Jurkat, Clone E6-1 (cell line): ENCODE results near the gene ETV7.

Experiments used
- DNase-seq: peaks from one replicate; pipeline ENCODE4 v3.0.0-alpha.2; 2011; ENCODE audit warnings: low read depth, low spot score
- H3K4me3 ChIP-seq: 2 replicates; pipeline ENCODE4 v1.5.1; 2011; ENCODE audit warnings: mild to moderate bottlenecking, low read length, control low read depth, moderate library complexity

The ETV7 gene

DNA sequence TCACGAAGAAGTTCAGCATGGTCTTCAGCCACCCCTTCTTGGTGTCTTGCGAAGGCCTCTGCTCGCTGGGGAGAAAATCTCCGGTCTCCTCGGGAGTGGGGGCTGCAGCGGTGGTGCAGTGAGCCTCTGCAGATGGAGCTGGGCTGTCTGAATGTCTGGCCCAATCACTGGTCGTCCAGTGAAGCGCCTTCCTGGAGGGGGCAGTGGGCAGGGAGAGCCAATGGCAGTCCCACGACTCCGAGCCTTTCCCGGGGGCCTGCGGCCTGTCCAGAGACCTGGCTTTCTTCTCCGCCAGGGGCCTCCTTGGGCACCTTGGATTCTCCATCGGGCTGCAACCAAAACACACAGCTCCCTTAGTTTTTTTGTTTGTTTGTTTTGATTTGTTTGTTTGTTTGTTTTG, 57.1 kb downstream of the ETV7 start:
- no peak for DNase-seq
- no peak overlapping the region for H3K4me3 ChIP-seq

DNA sequence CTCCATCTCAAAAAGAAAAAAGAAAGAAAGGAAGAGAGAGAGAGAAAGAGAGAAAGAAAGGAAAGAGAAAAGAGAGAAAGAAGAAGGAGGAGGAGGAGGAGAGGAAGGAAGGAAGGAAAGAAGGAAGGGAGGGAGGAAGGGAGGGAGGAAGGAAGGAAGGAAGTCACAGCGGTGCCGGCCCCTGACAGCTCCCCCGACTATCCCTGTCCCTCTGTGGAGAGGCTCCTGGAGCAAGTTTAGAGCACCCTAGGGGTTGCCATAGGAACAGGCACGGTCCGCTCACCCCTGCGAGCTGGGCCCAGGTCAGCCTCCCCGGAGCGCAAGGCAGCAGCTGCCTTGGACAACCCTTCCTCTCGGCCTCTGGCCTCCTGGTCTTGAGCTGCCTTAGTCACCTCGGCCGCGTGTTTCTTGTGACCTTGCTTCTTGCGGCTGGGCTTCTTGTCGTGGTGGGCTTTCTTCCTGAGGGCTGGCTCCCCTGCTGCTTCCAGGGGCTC, 57.6 kb downstream of the ETV7 start:
- no peak for DNase-seq
- no peak overlapping the region for H3K4me3 ChIP-seq

DNA sequence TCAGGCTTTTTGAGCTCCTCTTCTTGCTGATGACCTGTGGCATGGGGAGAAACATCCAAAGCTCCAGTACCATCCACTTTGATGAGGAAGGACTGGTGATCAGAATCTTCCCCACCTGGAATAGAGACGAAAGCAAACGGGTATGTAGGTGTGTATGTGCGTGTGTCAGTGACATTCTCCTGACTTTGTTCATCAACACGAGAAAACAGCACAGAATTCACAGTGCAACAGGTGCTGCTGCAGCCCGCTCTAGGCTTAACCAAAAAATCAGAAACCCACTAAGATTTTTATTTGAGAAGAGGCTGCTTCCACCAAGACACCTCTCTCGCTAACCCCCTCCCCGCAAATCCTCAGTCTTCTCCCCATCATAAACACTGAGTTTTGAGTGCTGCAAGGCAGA, 58.9 kb downstream of the ETV7 start:
- no peak for DNase-seq

DNA sequence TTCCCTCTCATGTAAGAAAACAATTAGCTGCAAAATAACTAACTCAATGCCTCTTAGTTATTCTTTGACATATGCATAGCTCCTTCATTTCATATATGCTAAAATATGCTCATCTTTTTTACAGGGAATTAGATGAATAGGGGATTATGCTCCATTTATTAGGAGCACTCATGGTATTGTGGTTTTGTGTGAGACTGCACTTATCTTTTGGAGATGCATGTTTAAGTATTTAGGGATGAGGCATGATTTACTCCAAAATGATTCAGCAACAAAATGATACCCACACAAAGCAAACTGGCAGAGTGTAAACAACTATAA, 59.6 kb downstream of the ETV7 start:
- DNase-seq = no peak
- no peak overlapping the region for H3K4me3 ChIP-seq

More for the DNA sequence above, 58.9 kb downstream of the ETV7 start:
- no peak overlapping the region for H3K4me3 ChIP-seq

DNA sequence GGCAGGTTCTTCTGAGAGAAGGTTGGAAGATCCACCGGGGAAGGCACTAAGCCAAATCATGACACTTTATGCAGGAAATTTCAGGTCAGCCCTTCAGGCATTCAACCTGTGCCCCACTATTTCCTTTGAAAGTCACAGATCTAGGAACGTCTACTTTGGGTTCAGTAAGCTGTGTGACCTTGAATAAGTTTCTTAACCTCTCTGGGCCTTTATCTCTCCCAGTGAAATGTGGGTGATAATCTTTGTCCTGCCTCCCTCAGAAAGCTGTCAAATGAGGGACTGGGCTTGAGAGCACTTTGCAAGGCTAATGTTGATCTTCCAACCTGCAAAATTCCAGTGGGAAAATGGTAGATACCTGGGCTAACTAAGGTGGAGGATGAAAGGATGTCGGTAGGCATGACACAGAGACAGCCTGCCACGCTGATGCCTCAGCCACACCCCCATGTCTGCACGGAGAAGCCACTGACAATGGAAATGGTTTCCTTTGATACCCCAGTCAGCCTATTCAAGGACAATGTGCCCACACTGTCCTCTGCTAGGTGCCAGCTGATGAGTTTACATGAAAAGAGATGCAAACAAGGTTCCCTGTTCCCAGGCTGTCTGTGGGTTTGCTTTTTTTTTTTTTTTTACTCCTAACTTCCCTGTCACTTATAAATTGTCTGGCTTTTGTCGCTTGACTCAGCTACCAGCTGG, 60.1 kb downstream of the ETV7 start:
- H3K4me3 ChIP-seq = no peak overlapping the region
- DNase-seq = no peak

DNA sequence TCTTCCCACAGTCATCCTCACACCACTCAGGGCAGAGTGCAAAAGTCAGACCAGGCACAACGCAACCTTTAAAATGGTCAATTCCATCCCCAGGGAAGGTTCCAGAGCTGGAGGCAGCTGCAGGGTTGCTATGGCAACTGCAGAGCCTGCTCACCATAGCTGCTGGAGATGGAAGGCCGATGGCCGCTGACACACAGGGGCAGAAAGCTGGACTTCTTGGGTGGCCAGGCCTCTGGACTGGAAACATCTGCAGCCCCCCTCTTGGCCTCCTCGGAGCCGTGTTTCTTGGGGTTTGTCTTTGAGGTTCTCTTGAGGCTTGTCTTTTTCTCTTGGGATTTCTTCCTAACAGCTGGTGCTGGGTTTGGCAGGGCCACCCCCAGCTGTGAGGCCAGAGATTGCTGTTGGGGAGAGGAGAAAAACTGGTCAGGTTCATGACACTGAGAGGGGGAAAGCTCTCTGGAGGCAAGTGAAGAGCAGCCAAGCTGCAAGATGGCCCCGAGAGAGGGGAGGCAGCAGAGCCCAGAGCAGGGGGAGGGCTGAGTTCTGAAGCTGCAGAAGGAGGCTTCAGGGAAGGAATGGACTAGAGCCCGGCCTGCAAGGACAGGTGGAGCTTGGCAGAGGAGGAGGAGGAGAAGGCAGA, 61.0 kb downstream of the ETV7 start:
- no peak for DNase-seq
- H3K4me3 ChIP-seq = no peak overlapping the region

DNA sequence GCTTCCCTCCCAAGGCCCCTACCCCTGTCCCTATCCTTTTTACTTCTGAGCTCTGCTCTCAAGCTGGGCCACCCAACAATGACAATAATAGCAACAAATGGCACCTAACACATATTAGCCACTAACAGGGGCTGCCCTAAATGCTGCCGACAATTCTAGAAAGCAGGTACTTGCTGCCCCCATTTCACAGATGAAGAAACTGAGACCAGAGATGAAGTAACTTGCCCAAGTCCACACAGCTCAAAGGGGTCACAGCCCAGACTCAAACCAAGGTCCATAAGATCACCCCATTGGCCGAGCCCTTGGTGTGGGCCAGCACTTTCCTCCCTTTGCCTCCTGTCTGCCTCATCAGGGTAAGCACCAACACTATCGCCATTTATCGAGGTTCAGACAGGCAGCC, 62.8 kb downstream of the ETV7 start:
- no peak overlapping the region for H3K4me3 ChIP-seq
- DNase-seq = no peak

DNA sequence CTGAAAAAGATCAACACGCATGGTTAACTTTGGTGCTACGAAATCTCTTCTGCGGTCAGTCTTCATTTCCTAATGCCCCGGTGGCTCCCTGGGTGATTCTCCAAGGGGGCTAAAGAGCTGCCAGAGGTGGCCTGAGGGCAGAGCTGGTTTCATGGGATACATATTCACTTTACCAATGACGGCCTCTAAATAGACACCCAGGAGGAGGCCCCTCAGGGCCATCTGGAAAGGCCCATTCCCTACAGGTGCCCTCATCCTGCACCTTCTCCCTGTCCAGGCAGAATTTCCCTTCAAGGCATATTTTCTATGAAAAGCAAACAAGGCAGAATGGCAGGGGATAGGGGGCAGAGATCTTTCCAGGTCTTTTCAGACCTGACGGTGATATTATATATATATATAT, 63.3 kb downstream of the ETV7 start:
- no peak overlapping the region for H3K4me3 ChIP-seq
- DNase-seq = no peak

DNA sequence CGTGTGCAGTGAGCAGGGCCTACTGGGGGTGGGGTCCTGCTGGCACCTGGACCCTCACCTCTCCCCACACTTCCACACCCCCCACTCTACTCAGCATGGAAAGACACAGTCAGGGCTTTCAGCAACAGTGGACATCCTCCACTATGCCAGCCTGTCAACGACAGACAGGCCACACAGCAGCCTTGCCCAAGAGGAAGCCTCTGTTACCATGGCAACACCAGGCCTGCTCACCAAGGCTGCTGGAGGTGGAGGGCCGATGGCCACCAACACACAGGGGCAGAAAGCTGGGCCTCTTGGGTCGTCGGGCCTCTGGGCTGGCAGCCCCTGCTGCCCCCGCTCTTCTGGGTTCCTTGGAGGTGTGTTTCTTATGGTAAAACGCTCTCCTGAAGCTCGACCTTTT, 64.4 kb downstream of the ETV7 start:
- DNase-seq = no peak

DNA sequence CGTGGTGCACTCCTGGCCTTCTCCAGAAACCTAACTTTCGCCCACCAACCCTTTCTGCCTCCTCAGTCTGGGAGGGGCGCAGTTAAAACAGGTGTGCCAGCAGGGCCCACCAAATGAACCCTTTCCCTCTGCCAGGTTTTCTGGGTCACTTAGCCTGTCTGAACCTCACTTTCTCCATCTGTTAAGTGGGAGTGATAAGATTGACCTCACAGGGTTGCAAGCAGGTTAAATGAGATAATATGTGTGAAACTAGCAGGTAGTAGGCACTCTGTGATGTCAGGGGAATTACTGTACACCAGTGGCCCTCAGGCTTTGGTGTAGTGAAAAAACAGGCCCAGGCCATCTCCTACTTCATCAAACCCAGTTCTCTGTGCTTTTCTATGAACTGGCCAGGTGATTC, 64.9 kb downstream of the ETV7 start:
- DNase-seq = no peak
- no peak overlapping the region for H3K4me3 ChIP-seq

More for the DNA sequence above, 64.4 kb downstream of the ETV7 start:
- no peak overlapping the region for H3K4me3 ChIP-seq

DNA sequence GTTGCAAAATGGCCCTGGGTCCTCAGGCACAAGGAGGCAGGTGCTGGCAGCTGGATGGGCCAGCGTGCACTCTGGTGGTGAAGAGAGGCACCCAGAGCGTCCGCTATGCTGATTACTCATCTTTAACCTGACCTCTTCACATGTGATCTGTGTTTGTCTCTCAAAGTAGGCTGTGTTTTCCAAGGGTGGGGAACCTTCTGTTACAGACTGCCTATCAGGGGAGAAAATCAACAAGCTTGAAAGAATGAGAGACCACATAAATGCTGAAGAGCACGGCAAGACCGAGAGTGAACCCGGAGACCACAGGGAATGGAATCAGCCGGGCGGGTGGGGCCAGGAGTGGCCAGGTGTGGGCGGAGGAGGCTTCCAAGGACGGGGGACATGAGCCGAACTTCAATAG, 67.0 kb downstream of the ETV7 start:
- H3K4me3 ChIP-seq = no peak overlapping the region
- no peak for DNase-seq

DNA sequence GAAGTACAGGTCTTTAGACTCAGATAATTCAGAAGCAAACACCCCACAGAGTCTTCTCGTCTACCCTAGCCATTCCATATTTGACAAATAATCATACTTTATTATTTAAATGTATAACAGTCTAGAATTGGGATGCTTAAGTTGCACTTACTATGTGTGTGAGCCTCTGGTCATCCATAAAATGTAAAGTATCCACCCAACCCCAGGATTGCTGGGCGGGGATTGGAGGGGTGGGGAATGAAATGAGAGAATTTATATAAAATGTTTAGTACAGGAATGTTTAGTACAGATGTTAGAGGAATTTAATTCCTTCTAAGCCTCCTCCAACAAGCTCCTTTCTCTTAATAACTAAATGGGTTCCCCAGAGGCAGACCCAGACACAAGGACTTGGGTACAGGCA, 67.6 kb downstream of the ETV7 start:
- H3K4me3 ChIP-seq = no peak overlapping the region
- DNase-seq = no peak

DNA sequence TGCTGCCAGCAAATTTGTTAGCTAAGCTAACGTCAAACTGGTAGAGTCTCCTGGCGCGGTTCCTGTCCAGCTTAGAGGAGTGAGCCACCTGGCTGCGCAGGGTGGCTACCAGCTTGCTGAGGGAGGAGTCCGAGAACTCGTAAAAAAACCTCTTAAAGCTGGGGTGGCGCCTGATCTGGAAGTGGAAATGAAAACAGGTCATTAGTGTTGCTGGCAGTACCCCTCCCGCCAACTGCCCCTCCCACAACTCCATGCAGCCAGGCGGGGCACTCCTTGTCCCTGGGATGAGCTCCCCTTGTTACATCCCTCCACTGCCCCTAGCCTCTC, 68.1 kb downstream of the ETV7 start:
- no peak overlapping the region for H3K4me3 ChIP-seq
- DNase-seq = no peak

DNA sequence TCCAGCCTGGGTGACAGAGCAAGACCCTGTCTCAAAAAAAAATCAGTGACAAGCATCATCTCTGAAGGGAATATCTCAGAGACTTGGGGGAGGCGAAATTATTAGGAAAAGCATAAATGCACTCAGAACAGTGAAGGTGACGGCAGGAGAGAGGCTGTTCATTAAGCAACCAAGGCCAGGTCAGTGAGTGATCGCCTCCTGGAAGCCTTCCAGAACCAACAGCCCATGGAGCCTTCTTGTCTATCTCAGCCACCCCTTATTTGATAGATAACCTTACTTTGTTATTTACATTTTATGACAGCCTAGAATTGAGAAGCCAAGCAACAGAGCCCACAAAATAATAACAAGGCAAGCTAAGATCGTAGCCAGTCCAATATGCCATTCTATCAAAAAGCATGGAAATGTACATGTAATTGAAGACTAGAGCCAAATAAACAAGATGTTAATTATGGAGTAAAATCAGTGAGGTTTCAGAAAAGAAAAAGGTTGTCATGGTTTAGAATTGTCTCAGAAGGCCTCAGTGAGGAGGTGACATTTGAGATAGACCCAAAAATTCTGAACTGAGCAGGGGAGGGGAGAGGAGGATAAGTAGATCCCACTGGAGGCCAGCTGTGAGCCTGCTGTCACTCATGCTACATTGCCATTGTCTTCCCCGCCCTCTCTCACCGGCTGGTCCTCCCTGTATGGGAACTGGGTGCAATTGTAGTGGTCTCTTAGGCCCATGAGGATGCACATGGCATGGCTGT, 68.6 kb downstream of the ETV7 start:
- no peak overlapping the region for H3K4me3 ChIP-seq
- no peak for DNase-seq

DNA sequence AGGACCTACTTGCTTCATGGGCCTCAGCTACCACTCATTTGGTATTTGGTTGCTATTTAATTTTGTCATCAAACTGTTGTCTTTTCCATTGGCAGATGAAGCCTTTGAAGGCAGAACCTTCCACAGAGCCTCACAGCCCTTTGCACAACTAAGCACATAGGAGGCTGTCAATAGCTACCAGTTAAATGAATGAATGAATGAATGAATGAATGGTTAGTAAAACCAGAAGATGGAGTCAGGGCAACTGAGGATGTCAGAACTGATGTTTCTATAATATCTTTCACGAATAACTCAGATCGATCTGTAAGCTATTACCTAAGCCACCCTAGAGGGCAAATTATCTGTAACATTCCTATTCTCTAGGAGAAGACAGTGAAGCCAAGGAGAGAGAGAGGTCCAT, 69.8 kb downstream of the ETV7 start:
- no peak for DNase-seq

More for the DNA sequence above, 69.8 kb downstream of the ETV7 start:
- no peak overlapping the region for H3K4me3 ChIP-seq
